Liver (tissue), 9 donors: ENCODE data around the gene FCHSD1. TPM values are rescaled to one million over a fixed set of nuclear protein-coding genes. Genes with fewer than 3 reads are reported as not detected.

Experiments used
- DNase-seq: peaks from one replicate; pipeline ENCODE4 v3.0.0-alpha.2; 2017; ENCODE audit warnings: low spot score
- H3K27ac ChIP-seq, 2 donors: one replicate each; pipeline ENCODE4 v1.7.0; 2013; ENCODE audit warnings: inconsistent platforms in 2 of 2, low read length in 2 of 2, control low read depth in 1 of 2, low read depth in 1 of 2, mild to moderate bottlenecking in 1 of 2
- H3K27me3 ChIP-seq, 4 donors: one replicate each; pipeline versions ENCODE4 v1.6.1 to v1.7.0; 2013; ENCODE audit warnings: low read length in 3 of 4, inconsistent platforms in 1 of 4, mild to moderate bottlenecking in 1 of 4, moderate library complexity in 1 of 4; ENCODE audit not compliant: control insufficient read depth in 4 of 4, insufficient read depth in 4 of 4
- H3K36me3 ChIP-seq, 4 donors: one replicate each; pipeline versions ENCODE4 v1.6.1 to v1.7.0; 2013; ENCODE audit warnings: low read length in 3 of 4, mild to moderate bottlenecking in 3 of 4, low read depth in 1 of 4, moderate library complexity in 1 of 4; ENCODE audit not compliant: control insufficient read depth in 4 of 4, insufficient read depth in 3 of 4
- H3K4me1 ChIP-seq, 4 donors: one replicate each; pipeline versions ENCODE4 v1.6.1 to v1.7.0; 2013; ENCODE audit warnings: low read length in 3 of 4, mild to moderate bottlenecking in 3 of 4, moderate library complexity in 1 of 4; ENCODE audit not compliant: control insufficient read depth in 4 of 4, insufficient read depth in 4 of 4
- H3K4me3 ChIP-seq, 3 donors: one replicate each; pipeline versions ENCODE4 v1.6.1 to v1.7.0; 2013; ENCODE audit warnings: low read length in 3 of 3, control low read depth in 1 of 3, low read depth in 1 of 3, mild to moderate bottlenecking in 1 of 3
- H3K9ac ChIP-seq, 2 donors: one replicate each; pipeline ENCODE4 v1.7.0; 2013; ENCODE audit warnings: low read length in 2 of 2, mild to moderate bottlenecking in 2 of 2, moderate library complexity in 2 of 2, control low read depth in 1 of 2, low read depth in 1 of 2
- H3K9me3 ChIP-seq, 4 donors: one replicate each; pipeline versions ENCODE4 v1.6.1 to v1.7.0; 2013; ENCODE audit warnings: low read length in 3 of 4; ENCODE audit not compliant: control insufficient read depth in 4 of 4
- CTCF ChIP-seq: fragments of 150-350 bp; IDR thresholded peaks from 2 replicates; pipeline ENCODE4 v1.5.1; 2017; ENCODE audit warnings: improper control_type of control experiment, low read depth, low read length; ENCODE audit not compliant: missing input control
- EGR1 ChIP-seq, 2 donors: IDR thresholded peaks; 2 replicates each; pipeline ENCODE4 v1.6.1; 2016 to 2018; ENCODE audit warnings: antibody characterized with exemption in 2 of 2, low read depth in 2 of 2
- FOXA1 ChIP-seq: IDR thresholded peaks from 2 replicates; pipeline ENCODE4 v1.6.1; 2016; ENCODE audit warnings: antibody characterized with exemption
- FOXA2 ChIP-seq: IDR thresholded peaks from 2 replicates; pipeline ENCODE4 v1.6.1; 2016; ENCODE audit warnings: antibody characterized with exemption
- GABPA ChIP-seq, 2 donors: IDR thresholded peaks in 1 of 2; conservative IDR thresholded peaks in 1 of 2; 2 replicates each; pipeline ENCODE4 v1.6.1; 2016; ENCODE audit warnings: antibody characterized with exemption in 2 of 2, mild to moderate bottlenecking in 1 of 2, moderate library complexity in 1 of 2
- HNF4A ChIP-seq, 2 donors: conservative IDR thresholded peaks; 2 replicates each; pipeline ENCODE4 v1.6.1; 2016; ENCODE audit warnings: antibody characterized with exemption in 2 of 2, mild to moderate bottlenecking in 2 of 2
- HNF4G ChIP-seq: IDR thresholded peaks from 2 replicates; pipeline ENCODE4 v1.6.1; 2016; ENCODE audit warnings: antibody characterized with exemption
- JUND ChIP-seq, 2 donors: IDR thresholded peaks; 2 replicates each; pipeline ENCODE4 v1.6.1; 2016; ENCODE audit warnings: antibody characterized with exemption in 2 of 2
- NR2F2 ChIP-seq: IDR thresholded peaks from 2 replicates; pipeline ENCODE4 v1.6.1; 2016; ENCODE audit warnings: antibody characterized with exemption
- RAD21 ChIP-seq, 2 donors: IDR thresholded peaks; 2 replicates each; pipeline ENCODE4 v1.6.1; 2016; ENCODE audit warnings: antibody characterized with exemption in 2 of 2, mild to moderate bottlenecking in 2 of 2
- RXRA ChIP-seq, 2 donors: IDR thresholded peaks; 2 replicates each; pipeline ENCODE4 v1.6.1; 2017 to 2018; ENCODE audit warnings: antibody characterized with exemption in 2 of 2, mild to moderate bottlenecking in 1 of 2
- SP1 ChIP-seq: IDR thresholded peaks from 2 replicates; pipeline ENCODE4 v1.6.1; 2018; ENCODE audit warnings: antibody characterized with exemption, mild to moderate bottlenecking
- TAF1 ChIP-seq: conservative IDR thresholded peaks from 2 replicates; pipeline ENCODE4 v1.6.1; 2016; ENCODE audit warnings: antibody characterized with exemption, mild to moderate bottlenecking
- YY1 ChIP-seq: IDR thresholded peaks from 2 replicates; pipeline ENCODE4 v1.6.1; 2016; ENCODE audit warnings: antibody characterized with exemption, mild to moderate bottlenecking
- WGBS: extraction: QIAGEN DNeasy Blood & Tissue Kit; methylation state at CpG from one replicate; pipeline ENCODE4 v1.1.7; 2013; 5-methylcytosine and 5-hydroxymethylcytosine counted together
- polyA plus RNA-seq, 2 donors: library from polyadenylated mRNA; stranded (reverse) in 1 of 2; unstranded in 1 of 2; fragments of 200-250 nt in 1 of 2; fragments of >200 nt in 1 of 2; fragmentation: Nextera tagmentation in 1 of 2; extraction: Ambion mirVana in 1 of 2; gene quantifications; one replicate each; pipeline versions ENCODE4 v1.2.1 to v1.2.3, GENCODE V29; 2013 to 2015
- total RNA-seq, 2 donors: library from RNA; depleted of rRNA; stranded (reverse); fragments of >200 nt; gene quantifications; one replicate each; pipeline ENCODE4 v1.2.3, GENCODE V29; 2014
- TF ChIP-seq, protein P1 (sequence below): IDR thresholded peaks from 2 replicates; pipeline ENCODE4 v1.6.1; 2016; ENCODE audit warnings: antibody characterized with exemption
- TF ChIP-seq, protein P2 (sequence below): IDR thresholded peaks from 2 replicates; pipeline ENCODE4 v1.6.1; 2016; ENCODE audit warnings: antibody characterized with exemption, mild to moderate bottlenecking
- TF ChIP-seq, protein P3 (sequence below): IDR thresholded peaks from 2 replicates; pipeline ENCODE4 v1.6.1; 2016; ENCODE audit warnings: antibody characterized with exemption
- TF ChIP-seq, protein P4 (sequence below): IDR thresholded peaks from 2 replicates; pipeline ENCODE4 v1.6.1; 2016; ENCODE audit warnings: antibody characterized with exemption
- donor health status: healthy.
- donor health status: healthy.
- donor health status: healthy.
- donor health status: healthy.
- donor health status: healthy.

Gene FCHSD1
- total and polyA plus RNA-seq, 4 donors: 1.3 to 6.4 (median 2.2) TPM

DNA sequence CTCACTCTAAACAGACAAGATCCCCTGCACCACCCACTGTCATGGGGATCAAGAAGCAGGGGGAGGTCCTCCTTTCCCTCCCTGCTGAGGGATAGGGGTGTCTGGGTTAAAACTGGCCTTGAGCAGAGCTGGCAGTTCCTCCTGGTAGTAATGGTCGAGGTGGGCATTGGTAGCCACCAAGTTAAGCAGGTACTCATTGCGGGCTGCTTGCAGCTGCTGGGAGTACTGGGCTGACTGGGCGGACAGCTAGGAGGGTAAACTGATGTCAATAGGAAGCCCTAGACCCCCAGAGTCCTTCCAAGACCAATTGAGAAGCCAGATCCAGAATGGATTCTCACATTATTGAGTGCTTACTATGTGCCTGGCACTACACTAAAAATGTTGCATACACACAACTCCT, 3.4 kb downstream of the FCHSD1 start:
- Histone ChIP-seq H3K9ac (no peak overlapping the region), H3K9me3 (no peaks in the 10 kb centered on the region), H3K4me1 (peaks cover 0 to 4% (median 1%) of the 10 kb centered on the region in 4 donors), H3K4me3 (no peak overlapping the region), H3K27me3 (no peaks in the 10 kb centered on the region), H3K27ac (no peak overlapping the region), H3K36me3 (no peaks in the 10 kb centered on the region)
- no peak for DNase-seq
- 92% methylated on average over 3 of the region's 3 CpGs for WGBS
- no peak for TF ChIP-seq FOXA2
- TF ChIP-seq, protein P1, sequence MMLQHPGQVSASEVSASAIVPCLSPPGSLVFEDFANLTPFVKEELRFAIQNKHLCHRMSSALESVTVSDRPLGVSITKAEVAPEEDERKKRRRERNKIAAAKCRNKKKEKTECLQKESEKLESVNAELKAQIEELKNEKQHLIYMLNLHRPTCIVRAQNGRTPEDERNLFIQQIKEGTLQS: no peak
- TF ChIP-seq GABPA (IDR thresholded peaks at IDR 0.05 in 1 of 2, conservative IDR thresholded peaks at IDR 0.05 in 1 of 2): no peak
- no peak for TF ChIP-seq CTCF
- TF ChIP-seq HNF4A (conservative IDR thresholded peaks at IDR 0.05): no peak
- no peak for TF ChIP-seq JUND (IDR thresholded peaks at IDR 0.05)
- TF ChIP-seq YY1: no peak
- TF ChIP-seq RAD21 (IDR thresholded peaks at IDR 0.05): no peak
- no peak for TF ChIP-seq NR2F2

GRCh38 chr5:141647242-141647641, 4.0 kb downstream of the FCHSD1 start:
- H3K4me1 ChIP-seq: peaks cover 0 to 4% (median 1%) of the 10 kb centered on the region in 4 donors
- H3K27me3 ChIP-seq: no peaks in the 10 kb centered on the region
- H3K9ac ChIP-seq: no peak overlapping the region
- H3K36me3 ChIP-seq: no peaks in the 10 kb centered on the region
- no peak overlapping the region for H3K4me3 ChIP-seq
- TF ChIP-seq, protein P1: no peak
- TF ChIP-seq, protein P2, sequence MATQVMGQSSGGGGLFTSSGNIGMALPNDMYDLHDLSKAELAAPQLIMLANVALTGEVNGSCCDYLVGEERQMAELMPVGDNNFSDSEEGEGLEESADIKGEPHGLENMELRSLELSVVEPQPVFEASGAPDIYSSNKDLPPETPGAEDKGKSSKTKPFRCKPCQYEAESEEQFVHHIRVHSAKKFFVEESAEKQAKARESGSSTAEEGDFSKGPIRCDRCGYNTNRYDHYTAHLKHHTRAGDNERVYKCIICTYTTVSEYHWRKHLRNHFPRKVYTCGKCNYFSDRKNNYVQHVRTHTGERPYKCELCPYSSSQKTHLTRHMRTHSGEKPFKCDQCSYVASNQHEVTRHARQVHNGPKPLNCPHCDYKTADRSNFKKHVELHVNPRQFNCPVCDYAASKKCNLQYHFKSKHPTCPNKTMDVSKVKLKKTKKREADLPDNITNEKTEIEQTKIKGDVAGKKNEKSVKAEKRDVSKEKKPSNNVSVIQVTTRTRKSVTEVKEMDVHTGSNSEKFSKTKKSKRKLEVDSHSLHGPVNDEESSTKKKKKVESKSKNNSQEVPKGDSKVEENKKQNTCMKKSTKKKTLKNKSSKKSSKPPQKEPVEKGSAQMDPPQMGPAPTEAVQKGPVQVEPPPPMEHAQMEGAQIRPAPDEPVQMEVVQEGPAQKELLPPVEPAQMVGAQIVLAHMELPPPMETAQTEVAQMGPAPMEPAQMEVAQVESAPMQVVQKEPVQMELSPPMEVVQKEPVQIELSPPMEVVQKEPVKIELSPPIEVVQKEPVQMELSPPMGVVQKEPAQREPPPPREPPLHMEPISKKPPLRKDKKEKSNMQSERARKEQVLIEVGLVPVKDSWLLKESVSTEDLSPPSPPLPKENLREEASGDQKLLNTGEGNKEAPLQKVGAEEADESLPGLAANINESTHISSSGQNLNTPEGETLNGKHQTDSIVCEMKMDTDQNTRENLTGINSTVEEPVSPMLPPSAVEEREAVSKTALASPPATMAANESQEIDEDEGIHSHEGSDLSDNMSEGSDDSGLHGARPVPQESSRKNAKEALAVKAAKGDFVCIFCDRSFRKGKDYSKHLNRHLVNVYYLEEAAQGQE: no peak
- TF ChIP-seq RXRA (IDR thresholded peaks at IDR 0.05): no peak
- TF ChIP-seq NR2F2: no peak
- TF ChIP-seq CTCF: no peak
- no peak for TF ChIP-seq GABPA (IDR thresholded peaks at IDR 0.05 in 1 of 2, conservative IDR thresholded peaks at IDR 0.05 in 1 of 2)
- no peak for TF ChIP-seq RAD21 (IDR thresholded peaks at IDR 0.05)
- TF ChIP-seq, protein P3, sequence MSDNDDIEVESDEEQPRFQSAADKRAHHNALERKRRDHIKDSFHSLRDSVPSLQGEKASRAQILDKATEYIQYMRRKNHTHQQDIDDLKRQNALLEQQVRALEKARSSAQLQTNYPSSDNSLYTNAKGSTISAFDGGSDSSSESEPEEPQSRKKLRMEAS: no peak
- TF ChIP-seq TAF1: no peak
- no peak for TF ChIP-seq SP1
- TF ChIP-seq FOXA1: no peak
- TF ChIP-seq EGR1 (IDR thresholded peaks at IDR 0.05; ENCODE audit: low read depth in 2 of 2): no peak
- no peak for TF ChIP-seq YY1
- TF ChIP-seq JUND (IDR thresholded peaks at IDR 0.05): no peak
- TF ChIP-seq, protein P4, sequence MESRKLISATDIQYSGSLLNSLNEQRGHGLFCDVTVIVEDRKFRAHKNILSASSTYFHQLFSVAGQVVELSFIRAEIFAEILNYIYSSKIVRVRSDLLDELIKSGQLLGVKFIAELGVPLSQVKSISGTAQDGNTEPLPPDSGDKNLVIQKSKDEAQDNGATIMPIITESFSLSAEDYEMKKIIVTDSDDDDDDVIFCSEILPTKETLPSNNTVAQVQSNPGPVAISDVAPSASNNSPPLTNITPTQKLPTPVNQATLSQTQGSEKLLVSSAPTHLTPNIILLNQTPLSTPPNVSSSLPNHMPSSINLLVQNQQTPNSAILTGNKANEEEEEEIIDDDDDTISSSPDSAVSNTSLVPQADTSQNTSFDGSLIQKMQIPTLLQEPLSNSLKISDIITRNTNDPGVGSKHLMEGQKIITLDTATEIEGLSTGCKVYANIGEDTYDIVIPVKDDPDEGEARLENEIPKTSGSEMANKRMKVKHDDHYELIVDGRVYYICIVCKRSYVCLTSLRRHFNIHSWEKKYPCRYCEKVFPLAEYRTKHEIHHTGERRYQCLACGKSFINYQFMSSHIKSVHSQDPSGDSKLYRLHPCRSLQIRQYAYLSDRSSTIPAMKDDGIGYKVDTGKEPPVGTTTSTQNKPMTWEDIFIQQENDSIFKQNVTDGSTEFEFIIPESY: no peak
- TF ChIP-seq FOXA2: no peak
- no peak for TF ChIP-seq HNF4A (conservative IDR thresholded peaks at IDR 0.05)
- no peak for TF ChIP-seq HNF4G
- no peaks in the 10 kb centered on the region for H3K9me3 ChIP-seq
- DNase-seq: no peak
- 96% methylated on average over 5 of the region's 5 CpGs for WGBS
- H3K27ac ChIP-seq: no peak overlapping the region
